ENCODE data around the gene SAMD4A. TPM values are rescaled to one million over a fixed set of nuclear protein-coding genes. Genes with fewer than 3 reads are reported as not detected.

The SAMD4A gene
- total RNA-seq, 1 donor from 2014 or later, result 66.0 TPM

DNA sequence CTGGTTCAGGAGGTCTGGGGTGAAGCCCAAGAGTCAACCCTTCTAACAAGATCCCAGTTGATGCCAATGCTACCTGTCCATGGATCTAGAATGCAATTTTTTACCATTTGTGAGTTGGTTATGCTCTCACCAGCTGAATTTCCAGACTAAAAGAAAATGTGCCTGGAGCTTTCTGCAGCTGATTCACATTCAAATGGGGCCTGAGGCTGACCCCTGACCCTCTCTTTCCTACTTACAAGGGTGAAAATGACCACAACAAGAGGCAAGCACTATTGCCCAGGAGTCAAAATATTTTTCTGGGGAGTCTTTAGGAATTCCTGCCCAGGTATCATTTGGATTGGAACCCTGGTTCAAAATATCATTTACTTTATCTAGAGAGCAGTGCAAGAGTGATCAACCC, 159.1 kb downstream of the SAMD4A start:
- Histone ChIP-seq H3K4me3 (no peak overlapping the region), H3K27ac (no peak overlapping the region), H3K9me3 (no peaks in the 10 kb centered on the region), H3K4me1 (peaks cover 4 to 9% of the 10 kb centered on the region in 2 donors), H3K27me3 (no peaks in the 10 kb centered on the region), H3K36me3 (no peaks in the 10 kb centered on the region)
- TF ChIP-seq, protein P1, sequence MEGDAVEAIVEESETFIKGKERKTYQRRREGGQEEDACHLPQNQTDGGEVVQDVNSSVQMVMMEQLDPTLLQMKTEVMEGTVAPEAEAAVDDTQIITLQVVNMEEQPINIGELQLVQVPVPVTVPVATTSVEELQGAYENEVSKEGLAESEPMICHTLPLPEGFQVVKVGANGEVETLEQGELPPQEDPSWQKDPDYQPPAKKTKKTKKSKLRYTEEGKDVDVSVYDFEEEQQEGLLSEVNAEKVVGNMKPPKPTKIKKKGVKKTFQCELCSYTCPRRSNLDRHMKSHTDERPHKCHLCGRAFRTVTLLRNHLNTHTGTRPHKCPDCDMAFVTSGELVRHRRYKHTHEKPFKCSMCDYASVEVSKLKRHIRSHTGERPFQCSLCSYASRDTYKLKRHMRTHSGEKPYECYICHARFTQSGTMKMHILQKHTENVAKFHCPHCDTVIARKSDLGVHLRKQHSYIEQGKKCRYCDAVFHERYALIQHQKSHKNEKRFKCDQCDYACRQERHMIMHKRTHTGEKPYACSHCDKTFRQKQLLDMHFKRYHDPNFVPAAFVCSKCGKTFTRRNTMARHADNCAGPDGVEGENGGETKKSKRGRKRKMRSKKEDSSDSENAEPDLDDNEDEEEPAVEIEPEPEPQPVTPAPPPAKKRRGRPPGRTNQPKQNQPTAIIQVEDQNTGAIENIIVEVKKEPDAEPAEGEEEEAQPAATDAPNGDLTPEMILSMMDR (IDR thresholded peaks at IDR 0.05), result no peak
- intact Hi-C loops (cut with DNase I), result no loop called here
- DNase-seq (ENCODE audit: low spot score in 2 of 2), result no peak

DNA sequence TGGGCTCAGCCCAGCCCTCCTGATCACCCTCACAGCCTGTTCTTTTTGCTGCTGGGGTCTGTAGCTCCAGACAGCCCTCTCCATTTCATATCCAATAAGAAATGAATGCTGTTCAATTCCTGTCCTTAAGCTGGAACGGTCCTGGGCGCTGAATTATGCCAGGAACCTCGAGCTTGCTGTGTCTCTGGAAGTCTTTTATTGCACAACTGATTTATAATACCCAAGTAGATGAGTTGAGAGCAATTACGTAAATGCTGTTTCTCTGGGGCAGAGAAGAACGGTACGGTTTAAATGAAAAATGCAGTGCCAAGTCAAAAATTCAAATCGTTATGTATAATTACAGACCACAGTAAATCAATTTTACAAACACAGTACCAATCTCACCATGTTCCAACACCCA, 161.0 kb downstream of the SAMD4A start:
- H3K27me3 ChIP-seq, result no peaks in the 10 kb centered on the region
- no peaks in the 10 kb centered on the region for H3K36me3 ChIP-seq
- no peak overlapping the region for H3K4me3 ChIP-seq
- H3K27ac ChIP-seq, result no peak overlapping the region
- intact Hi-C loops (cut with DNase I), result no loop called here
- no peaks in the 10 kb centered on the region for H3K9me3 ChIP-seq
- TF ChIP-seq, protein P1 (IDR thresholded peaks at IDR 0.05), result no peak
- H3K4me1 ChIP-seq, result peaks cover 4 to 12% of the 10 kb centered on the region in 2 donors
- no peak for DNase-seq (ENCODE audit: low spot score in 2 of 2)

DNA sequence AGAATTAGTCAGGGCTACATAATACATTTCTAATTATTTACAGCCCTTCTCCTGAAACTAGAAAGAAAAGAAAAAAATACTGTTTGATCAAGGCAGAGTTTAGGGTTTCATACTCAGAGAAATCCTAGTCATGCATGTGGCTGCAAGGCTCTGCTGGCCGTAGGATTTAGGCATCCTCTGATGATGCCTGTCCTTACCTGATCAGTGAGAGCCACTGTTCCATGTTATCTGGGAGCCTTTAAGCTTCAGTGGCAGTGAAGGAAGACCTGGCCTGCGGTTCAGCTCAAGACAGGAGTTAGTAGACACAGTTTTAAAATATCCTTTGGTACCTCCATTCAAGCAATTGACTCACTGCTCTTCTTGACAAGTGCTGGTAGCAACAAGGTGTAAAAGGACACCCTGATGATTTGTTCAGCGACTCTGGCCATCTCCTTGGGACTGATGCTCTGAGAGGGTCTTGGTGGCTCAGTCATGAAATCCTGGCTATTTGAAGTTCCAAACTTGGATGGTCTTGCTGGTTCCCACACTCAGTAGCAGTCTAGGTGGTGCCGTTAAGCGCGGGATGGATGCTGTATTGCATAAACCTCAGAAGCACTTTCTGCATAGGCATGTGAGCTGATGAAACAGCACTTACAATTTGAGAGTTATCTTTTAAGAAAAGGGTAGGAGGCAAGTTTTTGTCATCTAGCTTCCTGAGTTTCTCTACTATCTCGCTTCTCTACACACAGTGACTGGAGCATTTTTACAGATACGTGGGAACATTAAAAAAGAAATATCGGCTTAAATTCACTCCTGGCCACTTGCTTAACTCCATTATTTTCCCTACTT, 162.0 kb downstream of the SAMD4A start:
- H3K27ac ChIP-seq, result no peak overlapping the region
- intact Hi-C loops (cut with DNase I), result no loop called here
- no peaks in the 10 kb centered on the region for H3K36me3 ChIP-seq

DNA sequence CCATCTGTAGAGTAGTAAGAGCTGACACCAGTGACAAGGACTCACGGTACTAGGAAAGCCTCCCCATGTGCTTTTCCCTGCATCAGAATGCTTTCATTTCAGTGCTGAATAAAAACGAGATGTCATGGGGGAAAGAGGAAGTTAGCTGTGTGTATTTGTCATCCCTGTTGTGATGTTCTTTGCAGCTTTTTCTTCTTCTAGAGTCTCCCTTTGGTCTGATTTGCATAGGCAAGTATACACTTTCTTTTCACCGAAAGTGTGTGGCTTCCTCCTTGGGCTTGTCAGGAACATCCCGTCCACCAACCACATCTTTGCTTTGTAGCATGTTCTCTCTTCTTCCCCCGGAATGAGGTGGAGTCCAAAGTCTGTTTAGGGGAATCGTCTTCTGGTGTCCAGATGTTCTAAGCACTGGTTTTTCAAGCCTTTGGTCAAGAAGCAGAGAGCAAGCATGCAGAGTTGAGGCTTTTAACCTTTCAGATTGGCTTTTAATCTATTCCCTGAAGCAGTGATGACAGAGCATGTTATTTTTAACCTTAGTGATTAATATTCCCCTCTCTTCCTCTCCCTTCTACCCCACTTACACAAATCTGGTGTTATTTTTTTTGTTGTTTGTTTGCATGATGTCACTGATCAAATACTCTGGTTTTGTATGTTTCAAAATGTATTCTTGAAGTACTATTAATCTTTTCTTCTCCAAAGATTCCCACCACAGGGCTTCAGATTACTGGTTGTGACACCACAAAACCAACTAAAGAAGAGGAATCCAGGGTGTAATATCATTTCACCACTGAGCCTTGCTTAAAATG, 163.4 kb downstream of the SAMD4A start:
- no peaks in the 10 kb centered on the region for H3K36me3 ChIP-seq
- no peaks in the 10 kb centered on the region for H3K9me3 ChIP-seq
- intact Hi-C loops (cut with DNase I), result no loop called here
- no peaks in the 10 kb centered on the region for H3K27me3 ChIP-seq
- H3K4me1 ChIP-seq, result peaks cover 4 to 15% of the 10 kb centered on the region in 2 donors
- H3K4me3 ChIP-seq, result peak overlapping the region in 1 of 2 donors; percentile 15
- peak overlapping the region; percentile 47 to 48 for H3K27ac ChIP-seq
- no peak for DNase-seq (ENCODE audit: low spot score in 2 of 2)
- TF ChIP-seq, protein P1 (IDR thresholded peaks at IDR 0.05), result no peak

More for the DNA sequence above, 162.0 kb downstream of the SAMD4A start:
- Histone ChIP-seq H3K9me3 (no peaks in the 10 kb centered on the region), H3K4me1 (peaks cover 4 to 12% of the 10 kb centered on the region in 2 donors), H3K4me3 (no peak overlapping the region), H3K27me3 (no peaks in the 10 kb centered on the region)
- TF ChIP-seq, protein P1 (IDR thresholded peaks at IDR 0.05), result no peak
- DNase-seq (ENCODE audit: low spot score in 2 of 2), result no peak

DNA sequence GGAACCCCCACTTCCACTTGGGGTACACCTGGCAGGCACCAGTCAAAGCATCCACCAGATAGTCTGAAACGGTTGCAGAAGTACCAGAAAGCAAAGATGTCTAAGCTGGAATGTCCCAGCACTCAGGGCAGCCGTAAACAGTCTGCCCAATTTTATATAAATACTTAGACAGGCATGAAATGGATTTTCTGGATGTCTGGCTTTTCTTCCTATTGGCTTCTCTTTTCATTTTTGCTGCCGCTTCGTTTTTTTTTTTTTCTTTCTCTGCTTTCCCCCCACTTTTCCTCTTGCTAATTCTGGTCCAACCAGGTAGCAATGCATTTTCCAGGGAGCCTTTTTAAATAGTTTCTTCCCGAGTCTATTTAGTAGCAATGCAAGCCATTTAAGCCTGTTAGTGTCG, 168.0 kb downstream of the SAMD4A start:
- peak overlapping the region; percentile 41 to 72 for H3K27ac ChIP-seq
- no peaks in the 10 kb centered on the region for H3K9me3 ChIP-seq
- TF ChIP-seq, protein P1 (IDR thresholded peaks at IDR 0.05), result no peak
- DNase-seq (ENCODE audit: low spot score in 2 of 2), result no peak
- H3K4me1 ChIP-seq, result peaks cover 6 to 45% of the 10 kb centered on the region in 2 donors
- no peaks in the 10 kb centered on the region for H3K36me3 ChIP-seq
- no peaks in the 10 kb centered on the region for H3K27me3 ChIP-seq
- intact Hi-C loops (cut with DNase I), result loop anchor here (2.0 kb wide), 1 partner anchor 36 kb away; no protein-coding TSS in a partner anchor
- H3K4me3 ChIP-seq, result no peak overlapping the region
